Pons (tissue), 1 donor: ENCODE data around the gene E2F8.

Experiments used
- DNase-seq: peaks from one replicate; pipeline ENCODE4 v3.0.0-alpha.2; 2016; ENCODE audit warnings: low spot score

Gene E2F8

GRCh38 chr11:19253153-19253745 is 12.5 kb upstream of the E2F8 start:
- no peak for DNase-seq

- DNase-seq: no peak
Measured at GRCh38 chr11:19252394-19253152, 11.8 kb upstream of the E2F8 start.

GRCh38 chr11:19251577-19251976 is 10.8 kb upstream of the E2F8 start:
- DNase-seq: no peak

- DNase-seq: no peak
Measured at GRCh38 chr11:19246816-19247215, 6.1 kb upstream of the E2F8 start.

- DNase-seq: no peak
Measured at GRCh38 chr11:19245351-19245750, 4.6 kb upstream of the E2F8 start.

- no peak for DNase-seq
Measured at GRCh38 chr11:19244621-19245020, 3.9 kb upstream of the E2F8 start.

GRCh38 chr11:19244084-19244483 is 3.3 kb upstream of the E2F8 start:
- DNase-seq: no peak

- no peak for DNase-seq
Measured at GRCh38 chr11:19243613-19244012, 2.9 kb upstream of the E2F8 start.

GRCh38 chr11:19243143-19243542 is 2.4 kb upstream of the E2F8 start:
- DNase-seq: no peak

- DNase-seq: no peak
Measured at GRCh38 chr11:19242179-19242932, 1.6 kb upstream of the E2F8 start.

- no peak for DNase-seq
Measured at GRCh38 chr11:19241260-19242178, 774 bp upstream of the E2F8 start.

- DNase-seq: no peak
Measured at GRCh38 chr11:19239039-19239438, 1.7 kb downstream of the E2F8 start.

- DNase-seq: no peak
Measured at GRCh38 chr11:19237813-19238212, 2.9 kb downstream of the E2F8 start.

- DNase-seq: no peak
Measured at GRCh38 chr11:19237381-19237780, 3.4 kb downstream of the E2F8 start.

GRCh38 chr11:19234231-19234817 is 6.4 kb downstream of the E2F8 start:
- no peak for DNase-seq

- no peak for DNase-seq
Measured at GRCh38 chr11:19232910-19233503, 7.7 kb downstream of the E2F8 start.

- DNase-seq: no peak
Measured at GRCh38 chr11:19229671-19230070, 11.1 kb downstream of the E2F8 start.

GRCh38 chr11:19228968-19229367 is 11.8 kb downstream of the E2F8 start:
- DNase-seq: no peak

GRCh38 chr11:19226378-19227195 is 14.2 kb downstream of the E2F8 start:
- DNase-seq: no peak

GRCh38 chr11:19225581-19225980 is 15.2 kb downstream of the E2F8 start:
- DNase-seq: no peak
